Right lobe of liver (tissue), 4 donors: Measurements from ENCODE around the gene ELOVL2.

ENCODE experiments used
- POLR2A ChIP-seq: fragments of 450-650 bp; IDR thresholded peaks from one replicate; pipeline ENCODE4 v1.6.1; 2017; ENCODE audit warnings: antibody characterized with exemption, mild to moderate bottlenecking
- TF ChIP-seq, protein P1 (sequence below), 4 donors: fragments of 200-600 bp in 3 of 4; fragments of 450-650 bp in 1 of 4; IDR thresholded peaks; one replicate each; pipeline versions ENCODE4 v1.5.1 to v1.8.0; 2016 to 2022; ENCODE audit warnings: antibody characterized with exemption in 4 of 4, mild to moderate bottlenecking in 2 of 4
- donor health status: DM: no; HTN: no; CAD: no.
- donor health status: DM: no; HTN: no; CAD: no.
- donor health status: DM: no; HTN: yes; CAD: no.

DNA sequence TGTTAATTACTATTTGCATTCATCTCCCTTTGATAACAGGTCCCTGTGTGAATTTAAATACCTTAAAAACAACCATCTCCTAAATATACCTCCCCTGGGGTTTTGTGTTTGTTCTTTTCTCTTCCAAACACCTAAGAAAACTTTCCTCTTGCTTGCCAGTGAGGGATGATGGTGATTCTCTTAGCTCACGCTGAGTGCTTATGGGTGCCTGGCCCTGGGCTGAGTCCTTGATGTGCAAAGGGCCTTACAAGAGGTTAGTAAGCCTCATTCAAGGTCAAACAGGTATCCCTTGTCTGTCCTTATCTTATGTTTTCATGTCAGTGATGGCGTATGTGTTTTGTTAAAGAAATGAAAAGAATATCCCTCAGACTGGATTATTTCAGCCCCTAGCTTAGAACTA, 81.0 kb downstream of the ELOVL2 start:
- TF ChIP-seq POLR2A = no peak
- TF ChIP-seq, protein P1, sequence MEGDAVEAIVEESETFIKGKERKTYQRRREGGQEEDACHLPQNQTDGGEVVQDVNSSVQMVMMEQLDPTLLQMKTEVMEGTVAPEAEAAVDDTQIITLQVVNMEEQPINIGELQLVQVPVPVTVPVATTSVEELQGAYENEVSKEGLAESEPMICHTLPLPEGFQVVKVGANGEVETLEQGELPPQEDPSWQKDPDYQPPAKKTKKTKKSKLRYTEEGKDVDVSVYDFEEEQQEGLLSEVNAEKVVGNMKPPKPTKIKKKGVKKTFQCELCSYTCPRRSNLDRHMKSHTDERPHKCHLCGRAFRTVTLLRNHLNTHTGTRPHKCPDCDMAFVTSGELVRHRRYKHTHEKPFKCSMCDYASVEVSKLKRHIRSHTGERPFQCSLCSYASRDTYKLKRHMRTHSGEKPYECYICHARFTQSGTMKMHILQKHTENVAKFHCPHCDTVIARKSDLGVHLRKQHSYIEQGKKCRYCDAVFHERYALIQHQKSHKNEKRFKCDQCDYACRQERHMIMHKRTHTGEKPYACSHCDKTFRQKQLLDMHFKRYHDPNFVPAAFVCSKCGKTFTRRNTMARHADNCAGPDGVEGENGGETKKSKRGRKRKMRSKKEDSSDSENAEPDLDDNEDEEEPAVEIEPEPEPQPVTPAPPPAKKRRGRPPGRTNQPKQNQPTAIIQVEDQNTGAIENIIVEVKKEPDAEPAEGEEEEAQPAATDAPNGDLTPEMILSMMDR (IDR thresholded peaks at IDR 0.05) = no peak
